HG03097 (cell line): ENCODE measurements around the gene RNF144A.

Experiments
- ATAC-seq: cut with Tn5 transposase; IDR thresholded peaks from one replicate; pipeline ENCODE4 v1.9.1; 2021; ENCODE audit not compliant: unreplicated experiment, low FRiP score

Gene RNF144A

DNA sequence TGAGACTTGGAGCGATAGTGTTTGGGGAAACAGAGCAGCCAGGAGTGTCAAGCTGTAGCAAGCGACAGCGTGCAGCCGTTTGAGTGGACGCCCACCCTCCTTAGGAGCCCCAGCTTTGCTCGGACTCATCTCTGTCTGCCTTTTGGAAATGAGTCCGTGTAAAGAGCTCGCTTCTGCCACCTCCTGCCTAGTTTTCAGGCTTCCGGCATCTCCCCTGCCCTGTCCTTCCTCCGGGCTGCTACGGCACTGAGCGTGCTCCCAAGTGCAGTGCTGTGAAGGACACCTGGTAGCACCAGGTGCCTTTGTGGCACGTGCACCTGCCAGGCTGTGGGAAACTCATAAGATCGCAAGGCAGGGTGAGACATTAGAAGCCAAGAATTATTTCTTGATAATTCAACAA lies 117.1 kb downstream of the RNF144A start:
- ATAC-seq = no peak

DNA sequence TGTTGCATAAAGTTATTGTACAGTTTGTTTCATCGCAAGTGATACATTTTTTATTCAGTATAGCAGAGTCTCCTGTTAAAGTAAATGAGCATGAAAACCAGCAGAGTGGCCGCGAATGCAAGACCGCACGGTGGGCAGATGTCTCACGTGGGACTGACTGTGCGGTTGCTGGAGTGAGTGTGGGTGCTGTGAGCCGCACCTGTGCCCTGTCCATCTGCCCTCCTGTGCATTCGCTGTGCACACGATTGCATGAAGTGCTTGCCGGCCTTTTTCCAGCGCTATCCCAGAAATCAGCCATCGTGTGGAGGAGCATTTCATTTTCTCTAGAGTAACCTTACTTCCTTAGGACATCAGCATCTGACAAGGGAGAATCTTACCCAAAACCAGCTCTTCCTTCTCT lies 118.7 kb downstream of the RNF144A start:
- ATAC-seq = no peak

DNA sequence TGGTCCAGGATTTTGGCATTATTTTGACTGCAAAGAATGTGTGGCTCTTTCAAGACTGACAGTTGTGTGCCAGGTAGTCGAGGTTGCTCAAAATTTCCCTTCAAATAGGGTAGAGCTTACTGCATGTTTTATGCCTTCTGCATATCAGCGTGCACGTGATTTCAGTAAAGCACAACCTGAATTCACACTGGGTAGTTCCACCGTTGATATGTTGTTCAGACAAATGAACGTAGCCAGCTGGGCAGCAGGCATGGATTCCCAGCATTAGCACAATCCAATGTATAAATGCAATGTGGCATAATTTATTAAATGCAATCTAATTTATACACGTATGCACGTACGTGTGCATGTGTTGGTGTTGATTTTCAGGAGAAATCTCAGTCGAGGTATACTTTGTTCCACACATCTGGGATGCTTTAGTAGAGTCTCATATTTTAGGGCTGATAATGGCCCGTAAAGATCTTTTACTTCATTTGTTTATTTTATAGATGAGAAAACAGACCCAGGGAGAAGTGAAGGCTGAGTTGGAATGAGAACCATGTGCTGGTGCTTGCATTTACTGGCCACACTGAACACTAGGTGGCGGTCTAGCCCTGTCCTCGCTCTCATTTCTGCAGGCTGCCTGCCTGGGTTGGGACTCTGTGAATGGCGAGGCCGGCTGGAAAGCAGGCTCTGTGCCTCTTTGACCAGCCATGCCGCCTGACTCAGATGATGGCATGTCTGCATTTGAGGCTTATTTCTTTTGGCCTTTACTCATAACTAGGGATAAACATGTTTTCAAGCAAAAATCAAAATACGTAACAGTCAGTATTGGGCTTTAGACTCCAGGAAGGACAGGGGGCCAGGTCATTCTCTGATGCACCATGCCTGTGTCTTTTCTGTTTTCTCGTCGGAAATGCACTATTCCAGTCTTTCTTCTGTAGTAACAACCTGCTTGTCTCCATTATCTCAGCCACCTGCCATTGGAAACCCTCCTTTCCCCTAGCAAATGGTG lies 120.4 kb downstream of the RNF144A start:
- ATAC-seq = no peak

DNA sequence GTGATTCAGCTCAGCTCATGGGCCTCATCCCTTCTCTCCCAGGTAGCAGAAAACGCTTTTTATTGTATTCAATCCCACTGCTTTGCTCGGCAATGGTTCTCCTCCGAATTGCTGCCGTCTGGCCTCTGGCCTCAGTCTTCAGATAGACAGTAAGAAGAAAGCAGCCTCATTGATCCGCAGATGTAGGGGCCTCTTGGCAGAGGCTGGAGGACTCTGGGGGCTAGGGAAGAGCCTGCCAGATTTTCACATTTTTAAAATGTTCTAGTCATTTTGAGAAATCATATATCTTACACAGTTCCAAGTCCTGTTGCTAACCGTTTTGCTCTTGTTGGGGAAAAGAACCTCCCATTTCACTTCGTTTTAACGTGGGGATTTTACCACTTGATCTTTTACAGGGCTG lies 123.3 kb downstream of the RNF144A start:
- ATAC-seq = no peak

DNA sequence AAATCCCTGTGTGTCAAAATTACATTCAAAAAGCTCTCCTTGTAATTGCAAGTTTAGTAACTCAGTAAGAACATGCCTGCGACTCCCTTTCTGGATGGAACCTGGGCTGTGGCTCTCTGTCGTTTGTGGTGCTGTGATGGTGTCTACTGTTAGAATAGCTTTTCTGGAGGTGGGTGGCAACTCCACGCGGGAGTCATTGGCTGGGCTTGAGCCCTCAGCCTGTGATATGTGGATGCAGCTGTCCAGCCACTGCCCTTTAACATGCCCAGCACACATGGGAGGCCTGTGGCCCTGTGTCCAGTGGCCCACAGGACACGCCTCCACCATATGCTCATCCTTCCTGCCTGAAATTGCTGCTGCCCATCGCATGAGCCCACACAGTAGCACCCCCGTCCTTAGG lies 124.2 kb downstream of the RNF144A start:
- ATAC-seq = no peak

DNA sequence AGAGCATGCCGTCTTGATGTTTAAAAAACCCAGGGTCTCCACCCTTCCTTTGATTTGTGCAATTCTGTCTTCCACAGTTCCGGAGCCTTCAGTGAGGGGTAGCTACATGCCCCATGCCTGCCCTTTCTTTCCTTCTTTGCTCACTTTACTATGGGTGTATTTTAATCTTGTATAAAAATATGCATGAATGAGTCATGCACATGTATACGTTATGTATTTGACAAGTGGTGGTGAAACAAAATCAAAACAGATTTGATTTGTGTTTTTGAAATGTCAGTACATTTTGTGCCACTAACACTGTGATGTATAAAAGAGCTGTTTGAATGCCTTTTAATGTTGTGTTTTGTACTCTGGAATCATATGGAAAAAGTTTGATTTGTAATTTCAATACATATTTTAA lies 126.5 kb downstream of the RNF144A start:
- no peak for ATAC-seq

DNA sequence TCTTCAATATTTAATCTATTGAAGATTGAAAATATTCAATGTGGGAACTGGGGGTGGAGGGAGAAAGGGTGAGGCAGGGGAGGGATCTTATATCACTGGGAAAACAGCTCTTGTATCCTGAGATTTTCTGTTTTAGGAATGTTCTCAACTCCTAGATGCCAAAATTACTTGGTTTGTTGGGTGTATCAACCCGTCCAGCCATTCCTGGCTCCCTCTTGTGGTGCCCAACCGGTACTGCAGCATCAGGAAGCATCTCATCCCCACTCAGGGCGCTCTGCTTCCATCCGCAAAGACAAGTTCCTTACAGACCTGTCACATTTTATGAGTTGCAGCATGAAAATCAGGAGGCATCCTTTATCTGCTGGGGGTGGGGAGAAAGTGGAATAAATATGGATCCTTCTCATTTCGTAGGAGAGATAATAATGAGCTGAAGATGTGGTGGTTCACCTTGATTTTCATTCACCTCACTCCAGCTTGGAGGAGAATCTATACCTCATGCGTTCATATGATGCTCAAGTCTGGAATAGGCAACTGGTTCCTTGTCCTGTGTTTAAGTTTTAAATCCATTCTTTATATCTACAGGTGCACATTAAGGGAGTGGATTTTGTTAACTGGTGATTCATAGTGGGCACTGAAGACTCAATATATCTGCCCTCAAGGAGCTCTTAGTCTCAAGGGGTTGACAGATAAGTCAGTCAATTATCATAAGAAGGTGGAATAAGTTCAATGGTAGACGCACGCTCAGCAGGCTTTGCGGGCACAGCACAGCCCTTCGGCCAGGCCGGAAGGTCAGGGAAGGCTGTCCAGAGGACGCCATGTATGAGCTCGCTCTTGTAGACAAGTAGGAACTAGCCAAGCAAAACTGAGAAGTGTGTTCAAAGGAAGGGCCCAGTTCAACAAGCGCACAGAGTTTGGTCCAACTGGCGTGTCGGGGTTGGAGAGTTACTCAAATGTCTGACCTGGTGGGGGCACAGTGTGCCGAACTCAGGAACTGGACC lies 127.3 kb downstream of the RNF144A start:
- ATAC-seq = no peak

DNA sequence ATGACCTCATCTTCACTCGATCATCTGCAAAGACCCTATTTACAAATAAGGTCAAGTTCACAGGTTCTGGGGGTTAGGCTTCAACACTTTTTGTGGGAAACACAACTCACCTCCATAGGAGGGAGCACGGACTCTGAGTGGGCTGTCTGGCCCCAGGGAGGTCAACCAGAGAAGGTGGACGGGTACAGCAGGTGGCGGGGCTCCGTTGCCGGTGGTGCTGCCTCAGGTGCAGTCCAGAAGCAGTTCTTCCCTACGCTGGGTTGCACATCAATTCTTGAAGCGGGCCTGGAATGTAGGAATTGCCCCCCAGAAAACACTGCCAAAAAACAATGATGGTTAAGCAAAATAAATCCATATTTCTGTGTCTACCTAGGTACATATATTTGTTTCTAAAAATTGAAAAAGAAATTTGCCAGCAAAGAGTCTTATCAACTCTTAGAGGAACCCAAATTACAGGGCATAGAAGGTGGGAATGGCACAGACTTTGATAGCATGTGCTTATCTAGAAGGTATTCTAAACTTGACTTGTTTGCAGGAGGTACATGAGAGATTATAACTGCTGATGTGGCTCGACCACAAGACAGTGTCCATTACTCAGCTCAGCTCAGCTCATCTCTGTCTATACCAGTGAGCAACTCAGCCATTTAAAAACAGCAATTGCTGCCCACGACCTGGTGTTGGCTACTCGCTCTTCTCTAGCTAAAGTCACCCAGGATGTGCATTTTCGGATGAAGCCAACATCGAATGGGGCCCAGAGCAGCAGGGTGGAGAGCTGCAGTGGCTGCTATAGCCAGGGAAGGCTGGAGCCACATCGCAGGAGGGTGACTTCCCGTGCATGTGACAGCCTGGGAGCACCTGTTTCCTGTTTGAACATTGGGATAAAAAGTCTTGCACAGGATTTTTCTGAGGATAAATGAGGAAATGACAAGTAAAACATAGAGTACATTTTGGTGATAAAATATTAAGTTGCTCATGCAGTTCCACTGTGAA lies 128.7 kb downstream of the RNF144A start:
- ATAC-seq = no peak

DNA sequence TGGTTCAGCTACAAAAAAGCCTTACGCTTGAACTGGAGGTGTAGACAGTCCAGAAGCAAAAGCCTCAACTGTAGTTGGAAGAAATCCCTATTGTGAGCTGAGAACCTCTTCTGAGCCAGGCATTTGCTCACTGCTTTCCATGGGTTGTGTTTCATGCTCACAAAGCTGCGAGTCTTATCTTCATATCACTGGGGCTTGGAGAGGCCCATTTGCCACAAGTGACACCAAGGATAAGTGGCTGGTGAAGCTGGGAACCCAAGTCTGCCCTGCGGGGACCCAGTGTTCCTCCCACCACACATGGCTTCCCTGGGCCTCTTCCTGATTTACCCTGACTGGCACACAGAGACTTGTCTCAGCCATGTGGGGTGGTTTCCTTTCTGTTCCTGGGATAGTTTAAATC lies 130.4 kb downstream of the RNF144A start:
- no peak for ATAC-seq

DNA sequence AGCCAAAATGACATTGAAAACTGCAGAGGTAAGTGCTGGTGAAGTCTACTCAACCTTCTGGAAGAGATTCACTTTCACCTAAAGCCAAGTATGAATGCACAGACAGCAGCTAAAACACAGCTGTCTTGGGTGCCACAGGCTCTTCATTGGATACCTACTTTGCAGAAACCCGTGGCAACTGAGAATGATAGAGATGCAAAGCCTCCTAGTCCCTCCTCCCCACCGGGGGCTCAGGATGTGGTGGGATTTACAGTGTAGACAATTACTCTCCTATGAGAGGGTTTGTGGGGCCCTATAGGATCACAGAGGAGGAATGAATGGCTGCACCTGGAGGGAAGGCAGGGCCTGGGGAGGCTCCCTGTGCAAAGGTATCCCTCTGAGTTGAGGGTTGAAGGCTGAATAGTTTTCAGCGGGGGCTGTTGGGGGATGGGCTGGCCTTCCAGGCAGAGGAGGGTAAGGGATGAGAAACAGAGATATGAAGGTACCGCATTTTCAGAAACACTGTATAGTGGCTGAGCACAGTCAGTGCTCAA lies 131.6 kb downstream of the RNF144A start:
- no peak for ATAC-seq

DNA sequence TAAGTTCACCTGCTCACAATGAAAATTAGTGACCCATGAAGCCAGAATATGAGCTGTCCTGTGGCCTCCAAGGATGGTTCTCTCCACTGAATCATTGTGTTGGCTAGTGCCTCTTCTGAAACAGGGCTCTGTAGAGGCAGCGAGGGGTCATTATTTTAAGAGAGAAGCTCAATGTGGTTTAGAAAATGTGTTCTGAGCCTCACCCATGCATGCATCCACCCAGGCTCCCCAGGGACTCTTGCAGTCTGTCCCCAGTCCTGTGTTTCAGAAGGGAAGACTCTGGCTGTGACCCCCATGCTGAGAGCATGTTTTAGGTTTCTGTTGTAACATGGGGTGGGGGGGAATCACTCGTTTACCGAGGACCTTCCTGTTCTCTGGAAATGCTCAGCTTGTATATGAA lies 135.2 kb downstream of the RNF144A start:
- peak; percentile 84 for ATAC-seq

DNA sequence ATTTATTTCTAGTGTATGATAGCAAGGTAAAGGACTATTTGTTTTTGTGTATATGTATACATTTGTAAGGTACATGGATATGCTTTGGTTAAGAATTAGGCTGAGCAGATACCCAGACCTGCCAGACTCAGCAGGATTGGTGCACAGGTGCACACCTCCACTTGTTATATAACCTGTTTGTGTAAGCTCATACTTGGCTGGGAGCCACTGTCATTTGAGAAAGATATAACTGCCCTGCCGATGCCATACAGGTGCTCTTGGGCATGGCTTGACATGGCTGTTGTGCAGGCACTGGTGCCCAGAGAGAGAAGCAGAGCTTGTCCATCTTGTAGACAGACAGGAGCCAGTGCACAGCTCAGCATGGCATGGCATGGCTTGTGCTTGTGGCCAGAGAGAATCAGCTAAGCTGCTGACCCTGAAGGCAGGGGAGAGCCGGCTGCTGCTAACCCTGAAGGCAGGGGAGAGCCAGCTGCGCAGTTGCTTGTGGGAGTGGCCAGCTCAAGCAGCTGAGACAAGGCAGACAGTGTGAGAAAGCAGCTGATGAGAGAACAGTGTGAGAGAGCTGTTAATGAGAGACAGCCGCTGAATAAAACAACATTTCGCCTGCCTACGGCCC lies 136.5 kb downstream of the RNF144A start:
- no peak for ATAC-seq

DNA sequence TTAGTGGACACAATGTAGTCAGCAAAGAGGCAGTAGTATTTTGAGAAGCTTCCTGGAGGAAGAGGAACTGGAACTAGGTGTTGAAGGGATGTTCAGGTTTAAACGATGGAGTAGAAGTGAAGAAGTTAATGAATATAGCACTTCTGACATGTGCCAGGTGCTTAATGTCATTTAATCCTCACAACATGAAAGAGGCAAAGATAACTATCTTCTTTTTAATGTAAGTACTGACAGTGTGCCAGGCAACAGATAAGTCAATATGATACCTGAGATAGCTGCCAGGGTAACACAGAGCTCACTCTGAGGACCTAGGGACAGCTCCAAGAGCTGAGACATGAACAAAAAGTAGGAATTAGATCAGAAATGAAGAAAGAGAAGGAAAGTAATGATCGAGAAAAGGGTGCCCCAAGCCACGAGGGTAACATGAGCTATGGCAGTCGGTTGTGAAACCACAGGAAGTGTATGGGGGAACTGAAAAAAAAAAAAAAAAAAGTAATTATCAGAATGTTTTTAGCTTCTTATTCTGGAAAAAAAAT lies 140.7 kb downstream of the RNF144A start:
- peak; percentile 59 for ATAC-seq

DNA sequence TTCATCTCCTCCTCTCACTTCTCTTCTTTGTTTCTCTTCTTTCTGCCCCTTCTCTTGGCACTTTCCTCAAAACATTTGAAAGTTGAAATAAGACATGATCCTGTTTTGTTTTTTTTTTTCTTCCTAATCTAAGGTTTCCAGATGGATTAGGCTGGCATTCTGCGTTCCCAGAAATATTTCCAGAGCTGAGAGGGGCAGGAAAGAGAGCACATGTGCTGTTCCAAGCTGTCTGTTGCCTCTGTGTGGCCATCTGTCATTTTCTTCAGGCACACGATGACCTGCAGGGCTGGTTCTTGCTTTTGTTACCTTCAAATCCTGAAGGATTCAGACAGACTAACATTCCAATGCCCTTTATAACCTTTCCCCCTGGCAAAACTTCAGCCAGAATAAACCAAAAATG lies 142.9 kb downstream of the RNF144A start:
- ATAC-seq = no peak

DNA sequence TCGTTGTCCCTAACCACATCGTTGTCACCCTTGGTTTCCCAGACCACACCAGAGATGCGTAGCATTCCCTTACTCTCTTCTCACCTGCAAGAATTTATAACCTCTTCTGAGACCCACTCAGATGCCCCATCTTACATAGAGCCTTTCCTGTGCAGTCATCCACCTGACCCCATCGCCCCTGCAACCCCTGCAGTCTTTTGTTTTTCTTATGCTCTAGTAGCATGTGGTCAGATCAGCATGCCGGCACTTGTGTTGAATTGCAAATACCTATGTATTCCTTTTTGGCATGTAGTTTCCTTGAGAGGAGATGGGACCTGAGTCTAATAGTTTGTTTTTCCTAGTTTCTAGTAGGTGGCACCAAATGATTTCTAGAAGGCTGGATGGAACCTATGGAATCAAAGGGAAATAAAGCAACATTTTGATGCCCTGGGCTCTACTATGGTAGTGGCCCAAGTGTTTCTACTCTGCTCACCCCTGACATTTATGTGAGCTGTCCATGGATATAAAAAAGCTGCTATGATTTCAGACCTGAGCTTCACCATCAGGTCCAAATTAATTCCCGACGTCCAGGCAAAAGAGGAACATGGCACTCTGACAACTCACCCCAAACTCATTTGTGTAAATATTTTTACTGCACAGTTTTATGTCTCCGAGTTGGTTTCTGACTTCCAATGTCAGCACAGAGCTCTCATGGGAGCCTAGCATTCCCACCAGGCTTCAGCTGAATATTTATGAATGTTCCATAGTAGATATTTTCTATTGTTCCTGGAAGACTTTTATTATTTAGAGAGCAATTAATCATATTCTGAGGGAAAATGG lies 143.6 kb downstream of the RNF144A start:
- no peak for ATAC-seq

DNA sequence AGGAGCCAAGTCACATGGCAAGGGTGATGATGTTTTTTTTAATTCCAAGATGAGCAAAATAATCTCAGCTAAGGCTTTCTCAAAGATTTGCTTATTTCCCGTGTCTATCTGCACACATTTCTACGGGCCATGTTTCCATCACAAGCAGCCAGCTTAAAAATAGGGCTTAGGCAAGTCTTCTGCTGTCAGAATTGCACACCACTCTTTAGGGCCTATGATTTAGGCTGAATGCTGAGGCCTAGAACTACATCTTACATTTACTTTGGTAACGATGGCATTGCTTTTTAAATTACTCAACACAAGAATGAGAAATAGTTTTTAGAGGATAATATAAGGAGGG lies 144.2 kb downstream of the RNF144A start:
- no peak for ATAC-seq

DNA sequence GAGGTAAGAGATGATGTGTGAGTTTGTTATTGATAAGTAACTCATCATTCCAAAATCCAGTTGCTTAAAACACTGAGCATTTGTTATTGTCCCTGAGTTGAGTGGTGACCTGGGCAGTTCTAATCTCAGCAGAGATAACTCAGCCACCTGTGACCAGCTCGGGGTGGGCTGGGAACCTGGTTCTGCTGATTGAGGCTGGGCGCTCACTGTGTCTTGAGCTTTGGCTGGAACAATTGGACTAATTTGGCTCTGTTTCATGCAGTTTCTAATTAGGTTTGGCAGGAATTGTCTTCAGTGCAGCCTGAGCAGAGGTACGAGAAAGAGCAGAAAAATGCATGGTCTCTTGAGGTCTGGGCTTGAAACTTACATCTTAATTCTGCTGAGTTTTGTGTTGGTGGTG lies 144.7 kb downstream of the RNF144A start:
- no peak for ATAC-seq

DNA sequence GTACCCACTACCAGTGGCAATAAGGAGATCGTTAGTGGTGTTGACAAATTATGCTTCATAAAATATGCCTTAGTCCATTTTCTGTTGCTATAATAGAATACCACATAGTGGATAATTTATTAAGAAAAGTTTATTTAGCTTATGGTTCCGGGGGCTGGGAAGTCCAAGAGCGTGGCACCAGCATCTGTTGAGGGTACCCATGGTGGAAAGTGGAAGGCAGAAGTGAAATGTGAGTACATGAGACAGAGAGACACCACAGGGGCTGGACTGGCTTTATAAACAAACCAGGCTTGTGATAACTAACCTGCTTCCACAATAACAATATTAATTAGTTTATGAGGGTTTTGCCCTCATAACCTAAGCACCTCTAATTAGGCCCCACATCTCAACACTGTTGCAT lies 146.6 kb downstream of the RNF144A start:
- no peak for ATAC-seq
